HuH-7 (cell line): ENCODE measurements around the gene HDAC4.

Experiments used
- DNase-seq: peaks from one replicate; pipeline ENCODE4 v3.0.0; 2011; ENCODE audit warnings: low spot score

Gene HDAC4

GRCh38 chr2:239202343-239202742, 198.5 kb downstream of the HDAC4 start:
- DNase-seq: no peak

DNA sequence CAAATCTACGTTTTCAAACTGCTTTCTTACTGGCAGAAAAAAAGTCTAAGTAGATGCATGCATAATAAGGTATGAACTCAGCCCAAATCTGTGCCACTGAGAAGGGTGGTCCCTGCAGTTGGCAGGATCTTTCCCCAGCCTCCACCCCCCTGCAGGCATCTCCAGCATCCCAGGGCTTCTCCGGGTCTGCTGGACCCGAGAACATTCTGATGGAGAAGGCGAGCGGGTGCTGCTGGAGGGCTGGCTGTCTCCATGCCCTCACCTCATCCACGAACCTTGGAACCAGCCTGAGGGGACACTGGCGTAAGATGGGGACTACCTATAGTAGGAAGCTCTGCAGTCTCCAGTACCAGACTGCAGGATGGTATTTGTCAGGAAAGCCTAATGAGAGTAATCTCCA, 198.9 kb downstream of the HDAC4 start:
- DNase-seq: no peak

DNA sequence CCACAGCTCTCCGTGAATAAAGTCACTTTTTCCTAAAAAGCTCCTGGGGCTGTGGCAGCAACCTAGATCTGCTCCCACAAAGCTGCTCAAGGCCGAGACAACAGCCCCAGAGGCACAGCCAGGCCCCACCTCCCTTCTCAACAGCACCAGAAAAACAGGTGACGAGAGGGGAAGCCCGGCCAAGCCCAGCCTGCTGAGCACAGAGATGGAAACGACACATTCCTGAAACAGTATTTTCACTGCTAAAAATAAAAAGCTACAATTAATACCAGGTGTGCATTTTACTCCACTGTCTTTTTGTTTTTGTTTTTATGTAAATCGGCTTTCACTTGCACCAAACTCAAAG, 199.3 kb downstream of the HDAC4 start:
- no peak for DNase-seq

DNA sequence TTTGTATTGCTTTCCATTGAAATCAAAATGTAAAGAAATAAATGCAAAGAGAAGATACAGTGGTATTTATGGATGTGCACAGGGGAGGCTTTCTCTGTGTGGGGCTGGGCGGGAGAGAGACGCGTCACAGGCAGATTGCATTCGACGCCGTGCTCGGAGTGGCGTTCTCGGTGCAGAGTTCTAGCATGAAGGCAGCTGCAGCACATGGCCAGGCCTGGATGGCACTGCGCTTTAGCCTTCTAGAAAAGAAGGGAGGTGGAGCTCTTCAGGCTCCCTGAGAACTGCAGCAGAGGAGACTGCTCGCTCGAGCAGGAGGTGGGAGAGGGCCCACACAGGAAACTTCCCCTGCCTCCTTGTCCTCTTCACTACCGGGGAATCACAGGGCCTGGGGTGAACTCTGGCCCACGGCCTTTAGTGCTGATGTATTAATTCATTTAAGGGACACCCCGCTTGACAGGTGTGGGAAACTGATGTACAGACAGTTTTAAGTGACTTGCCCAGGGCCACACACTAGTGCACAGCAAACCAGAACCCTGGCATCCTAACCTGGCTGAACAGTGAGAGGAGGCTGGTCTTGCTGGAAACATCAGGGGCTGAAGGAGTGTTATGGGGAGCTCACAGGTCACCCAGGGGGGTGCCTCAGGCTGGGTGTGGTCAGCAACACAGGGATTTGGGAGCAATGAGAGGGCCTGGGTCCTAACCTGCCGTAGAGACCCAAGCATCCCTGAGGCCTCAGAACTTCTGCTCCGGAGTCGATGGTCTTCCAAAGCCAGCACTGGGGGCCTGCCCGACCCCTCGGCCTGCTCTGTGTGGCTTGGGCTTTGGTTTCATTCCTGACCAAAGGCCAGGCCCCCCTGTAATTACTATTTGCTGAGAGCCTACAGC, 199.9 kb downstream of the HDAC4 start:
- no peak for DNase-seq

DNA sequence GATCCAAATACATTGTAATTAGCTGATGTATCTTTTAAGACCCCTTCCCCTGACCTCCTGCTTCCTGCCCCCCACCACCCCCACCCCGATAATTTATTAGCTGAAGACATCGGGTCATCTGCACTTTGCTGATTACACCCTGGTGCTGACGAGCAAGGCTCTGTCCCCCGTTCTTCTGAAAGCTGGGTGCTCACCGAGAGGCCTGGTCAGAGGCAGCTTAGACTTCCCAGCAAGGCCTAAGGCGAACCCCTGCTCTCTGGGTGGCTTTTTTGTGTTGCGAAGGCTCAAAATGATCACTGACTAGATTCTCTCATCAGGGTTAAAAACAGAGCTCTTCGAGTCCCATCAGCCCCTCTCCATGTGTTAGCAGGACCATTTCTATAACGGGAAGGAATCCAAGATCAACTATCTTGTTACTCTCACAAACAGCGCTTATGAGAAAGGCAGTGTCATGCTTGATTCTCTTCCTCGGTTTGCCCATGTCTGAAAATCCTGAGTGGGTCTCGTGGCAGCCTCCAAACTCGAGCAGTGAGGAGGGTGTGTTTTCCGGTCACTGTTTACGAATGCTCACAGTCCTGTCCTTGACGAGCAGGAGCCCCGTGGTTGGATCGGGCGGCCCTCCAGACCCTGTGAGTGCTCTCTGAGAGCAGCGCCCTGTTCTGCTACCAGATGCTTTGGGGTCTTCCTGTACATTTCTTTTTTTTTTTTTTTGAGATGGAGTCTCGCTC, 201.6 kb downstream of the HDAC4 start:
- DNase-seq: no peak

DNA sequence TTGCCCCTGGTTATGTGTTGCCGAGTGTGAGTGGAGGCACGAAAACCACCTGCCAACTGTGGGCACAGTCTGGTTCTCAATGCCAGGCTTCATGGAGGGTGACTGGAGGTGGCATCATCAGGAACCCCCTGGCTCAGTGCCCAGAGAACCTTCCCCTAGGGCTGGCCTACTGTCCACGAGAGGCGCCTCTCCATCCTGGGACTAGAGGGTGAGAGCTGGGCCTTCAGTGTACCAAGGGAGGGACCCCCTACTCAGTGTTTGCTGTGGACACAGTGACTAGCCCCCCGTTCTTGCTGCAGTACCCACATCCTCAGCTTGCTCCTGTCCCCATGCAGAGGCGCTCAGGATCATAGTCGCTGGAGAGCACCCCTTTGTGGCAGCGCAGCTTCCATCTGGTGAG, 202.6 kb downstream of the HDAC4 start:
- DNase-seq: no peak

DNA sequence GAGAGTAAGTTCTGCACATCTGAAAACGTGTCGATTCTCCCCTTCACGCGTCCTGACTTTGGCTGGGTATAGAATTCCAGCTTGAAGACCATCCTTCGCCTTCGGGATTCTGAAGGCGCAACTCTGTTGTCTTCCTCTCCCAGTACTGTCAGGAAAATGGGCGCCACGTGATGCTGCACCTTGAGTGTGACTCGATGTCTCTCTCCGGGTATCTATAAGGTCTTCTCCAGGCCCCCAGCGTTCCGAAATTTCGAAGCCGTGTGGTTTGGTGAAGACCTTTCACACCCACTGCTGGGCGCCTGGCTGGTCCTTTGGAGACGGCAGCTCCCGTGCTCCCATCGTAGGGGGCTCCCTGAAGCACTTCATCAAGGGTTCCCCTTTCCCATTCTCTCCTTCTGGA, 203.7 kb downstream of the HDAC4 start:
- DNase-seq: no peak

GRCh38 chr2:239196474-239197021, 204.3 kb downstream of the HDAC4 start:
- DNase-seq: no peak

GRCh38 chr2:239195992-239196391, 204.8 kb downstream of the HDAC4 start:
- no peak for DNase-seq

DNA sequence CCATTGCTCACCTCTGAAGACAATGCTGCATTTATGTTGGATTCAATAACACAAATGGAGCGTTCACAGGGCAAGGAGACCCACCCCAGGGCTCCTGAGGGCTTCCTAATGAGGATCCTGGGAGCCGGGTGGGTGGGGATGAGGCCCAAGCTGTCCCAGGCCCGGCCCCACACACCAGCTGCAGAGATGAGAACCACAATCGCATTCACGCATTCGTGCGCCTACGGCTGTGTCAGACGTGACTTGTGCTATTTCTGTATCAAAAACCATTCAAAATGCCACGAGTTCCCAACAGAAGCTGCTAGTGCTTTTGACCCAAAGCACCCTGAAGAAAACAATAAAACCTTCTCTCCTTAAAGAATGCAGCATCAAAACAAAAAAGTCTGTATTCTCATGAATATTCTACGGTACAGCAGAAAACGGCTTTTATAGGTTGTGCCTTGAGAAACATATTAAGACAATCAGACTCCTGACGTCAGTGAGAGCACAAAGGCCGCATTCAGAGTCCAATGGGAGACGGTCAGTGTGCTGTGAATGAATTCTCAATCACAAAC, 205.4 kb downstream of the HDAC4 start:
- no peak for DNase-seq

DNA sequence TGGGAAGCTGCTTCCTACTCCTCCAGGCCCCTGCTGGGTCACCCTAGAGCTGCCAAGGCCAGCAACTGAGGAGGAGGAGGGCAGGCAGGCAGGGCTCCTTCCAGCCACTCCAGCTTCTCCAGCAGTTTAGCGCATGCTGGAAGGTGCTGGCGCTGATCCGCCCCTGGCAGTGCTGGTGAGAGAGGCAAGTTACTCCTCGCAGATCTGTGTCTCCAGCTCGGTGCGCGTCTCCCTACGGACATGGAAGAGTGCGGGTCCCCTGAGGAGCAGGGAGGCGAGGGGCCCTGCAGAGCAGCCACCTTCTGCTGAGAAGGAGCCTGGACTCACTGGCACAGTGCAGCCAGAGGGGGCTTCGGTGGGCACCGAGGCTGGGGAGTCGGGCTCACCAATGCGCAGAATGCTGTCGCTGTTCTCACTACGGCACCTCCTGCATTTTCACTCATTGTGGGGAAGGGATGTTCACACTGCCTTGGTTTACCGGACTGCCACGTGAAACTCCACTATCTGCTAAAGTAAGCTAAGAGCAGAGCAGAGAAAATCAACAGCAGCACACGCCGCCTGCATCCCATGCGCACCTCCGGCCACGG, 206.0 kb downstream of the HDAC4 start:
- no peak for DNase-seq

- peak; percentile 23 for DNase-seq
Observed at GRCh38 chr2:239193925-239194677, 206.7 kb downstream of the HDAC4 start.

DNA sequence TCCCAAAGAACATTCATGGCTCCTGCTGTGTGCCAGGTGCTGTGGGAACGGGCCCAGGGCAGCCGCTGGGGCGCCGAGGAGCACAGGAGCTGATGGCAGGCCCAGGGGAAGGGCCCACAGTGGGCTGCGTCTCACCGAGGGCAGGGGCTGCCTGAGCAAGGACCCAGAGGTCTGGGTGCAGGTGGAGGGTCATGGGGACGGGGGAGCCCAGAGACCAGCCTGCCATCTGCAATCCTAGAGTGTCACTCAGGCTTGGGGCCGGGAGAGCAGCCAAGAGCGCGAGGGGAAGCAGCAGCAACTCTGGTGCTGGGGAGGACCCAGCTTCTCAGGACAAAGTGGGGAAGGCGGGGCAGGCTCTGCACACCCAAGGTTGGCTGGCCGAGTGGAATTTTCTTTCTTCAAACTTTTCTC, 207.4 kb downstream of the HDAC4 start:
- DNase-seq: no peak

DNA sequence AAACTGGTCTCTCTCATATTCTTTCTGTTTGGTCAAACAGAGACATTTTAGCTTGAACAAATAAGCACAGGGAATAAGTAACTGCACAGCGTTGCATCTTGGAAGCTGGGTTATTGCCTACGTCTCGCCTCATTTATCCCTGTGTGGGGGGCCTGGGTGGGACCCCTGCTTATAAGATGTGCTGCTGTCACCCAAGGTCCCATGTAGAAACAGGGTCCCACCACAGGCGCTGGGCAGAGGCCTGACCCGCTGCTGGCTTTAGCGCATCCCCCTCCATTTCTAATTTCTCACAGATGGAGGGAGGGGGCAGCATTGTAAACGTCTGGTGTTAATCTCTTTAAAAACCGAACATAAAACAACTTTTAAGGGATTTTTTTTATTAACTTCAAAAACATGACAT, 207.8 kb downstream of the HDAC4 start:
- DNase-seq: no peak

- no peak for DNase-seq
Observed at GRCh38 chr2:239192456-239192855, 208.4 kb downstream of the HDAC4 start.

GRCh38 chr2:239190921-239191885, 209.6 kb downstream of the HDAC4 start:
- no peak for DNase-seq

GRCh38 chr2:239190361-239190760, 210.5 kb downstream of the HDAC4 start:
- no peak for DNase-seq

- DNase-seq: no peak
Observed at GRCh38 chr2:239189711-239190131, 211.1 kb downstream of the HDAC4 start.

DNA sequence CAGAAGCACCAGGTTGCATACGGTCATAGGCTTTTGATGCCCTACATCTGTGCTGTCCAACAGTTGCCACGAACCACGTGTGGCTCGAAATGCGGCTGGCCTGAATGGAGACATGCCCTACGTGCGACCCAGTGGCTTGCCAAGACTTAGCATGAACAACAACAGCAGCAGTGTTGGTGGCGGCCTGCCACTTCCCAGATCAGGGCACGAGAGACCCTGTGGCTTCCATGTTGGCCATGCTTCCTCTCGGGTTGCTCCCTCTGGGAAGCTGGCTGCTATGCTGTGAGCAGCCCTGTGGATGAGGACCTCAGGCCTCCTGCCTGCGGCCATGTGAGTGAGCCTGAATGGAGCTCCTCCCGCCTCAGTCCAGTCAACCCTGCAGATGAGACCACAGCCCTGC, 212.3 kb downstream of the HDAC4 start:
- DNase-seq: no peak

GRCh38 chr2:239187464-239188253, 213.2 kb downstream of the HDAC4 start:
- DNase-seq: no peak
